Measurements from ENCODE around the gene DIS3.
A peak's percentile ranks its signal among the peaks of the same experiment; 100 is the strongest.
"Not testable (repeated sequence)": the region's sequence is repeated elsewhere in the genome, so short reads cannot be mapped to it uniquely, and the experiment has no call there.

DIS3 gene

DNA sequence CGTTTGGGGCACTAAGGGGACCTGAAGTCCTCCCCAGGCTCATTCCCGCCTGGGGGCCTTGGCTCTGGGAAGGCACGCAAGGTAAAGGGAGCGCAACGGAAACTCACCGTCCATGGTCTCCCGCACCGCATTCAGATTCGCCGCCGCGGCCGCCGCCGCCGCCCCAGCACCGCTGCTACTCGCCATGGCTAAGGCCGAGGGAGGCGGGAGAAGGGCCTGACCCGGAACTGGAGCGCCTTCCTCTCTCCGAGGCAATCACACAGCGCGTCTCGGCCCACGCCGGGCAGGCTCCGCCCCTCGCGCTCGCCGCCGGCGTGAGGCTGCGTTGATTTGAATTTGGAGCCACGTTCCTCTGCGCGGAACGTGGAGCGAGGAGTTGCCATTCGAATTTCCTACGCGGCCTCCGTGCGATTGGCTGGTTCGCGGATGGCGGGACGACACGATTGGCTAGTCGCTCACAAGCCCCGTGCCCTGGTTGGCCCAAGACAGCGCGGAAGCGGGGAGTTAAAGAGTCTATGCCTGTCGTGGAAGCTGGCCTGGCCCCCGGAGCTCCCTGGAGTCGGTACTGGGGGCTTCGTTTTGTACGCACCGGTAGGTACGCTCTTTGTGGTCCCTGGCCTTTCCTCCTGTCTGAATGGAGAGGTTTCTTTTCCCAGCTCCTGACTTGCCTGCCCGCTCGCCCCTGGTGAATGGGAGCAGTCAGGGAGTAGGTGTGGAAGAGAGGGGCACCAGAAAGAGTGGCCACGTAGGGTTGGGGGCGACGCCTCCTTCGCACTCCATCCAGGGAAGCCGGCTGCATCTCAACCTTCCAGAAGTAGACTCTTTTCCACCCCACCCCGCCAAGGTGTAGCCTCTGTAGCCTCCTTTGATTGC is 54.0 kb downstream of the DIS3 start, which contains the start of the genes BORA and MZT1:
BORA (plus strand) TSS at position 507 of the 873 bp plus-strand sequence. CDS start 1,018 bp downstream, outside the sequence.
MZT1 (minus strand) TSS at position 213 of the 873 bp plus-strand sequence; CDS start at position 186, 27 bp downstream.
- H3K27ac ChIP-seq, result peak within 1 kb of the TSS; percentile 8; the same call in 1 of the 2 replicates
- H3K9ac ChIP-seq (ENCODE audit: insufficient read length), result peak within 1 kb of the TSS; percentile 78
- peak within 1 kb of the TSS; percentile 80 for H3K4me3 ChIP-seq
- peaks cover 55% of the 10 kb centered on the region for H3K36me3 ChIP-seq (ENCODE audit: insufficient read depth, low read length)
- DNase-seq (ENCODE audit: low read depth, low spot score), result peak; percentile 96
- no peaks in the 10 kb centered on the region for H3K9me3 ChIP-seq (ENCODE audit: low read depth, low read length)
- TF ChIP-seq POLR2AphosphoS5 (IDR thresholded peaks at IDR 0.05; ENCODE audit: borderline replicate concordance, low read depth, low read length) (peak; percentile 79), FOXP2 (optimal IDR thresholded peaks at IDR 0.05; ENCODE audit: control extremely low read depth, extremely low read length, insufficient read depth) (peak; percentile 33), EZH2 (IDR thresholded peaks at IDR 0.05) (no peak)

DNA sequence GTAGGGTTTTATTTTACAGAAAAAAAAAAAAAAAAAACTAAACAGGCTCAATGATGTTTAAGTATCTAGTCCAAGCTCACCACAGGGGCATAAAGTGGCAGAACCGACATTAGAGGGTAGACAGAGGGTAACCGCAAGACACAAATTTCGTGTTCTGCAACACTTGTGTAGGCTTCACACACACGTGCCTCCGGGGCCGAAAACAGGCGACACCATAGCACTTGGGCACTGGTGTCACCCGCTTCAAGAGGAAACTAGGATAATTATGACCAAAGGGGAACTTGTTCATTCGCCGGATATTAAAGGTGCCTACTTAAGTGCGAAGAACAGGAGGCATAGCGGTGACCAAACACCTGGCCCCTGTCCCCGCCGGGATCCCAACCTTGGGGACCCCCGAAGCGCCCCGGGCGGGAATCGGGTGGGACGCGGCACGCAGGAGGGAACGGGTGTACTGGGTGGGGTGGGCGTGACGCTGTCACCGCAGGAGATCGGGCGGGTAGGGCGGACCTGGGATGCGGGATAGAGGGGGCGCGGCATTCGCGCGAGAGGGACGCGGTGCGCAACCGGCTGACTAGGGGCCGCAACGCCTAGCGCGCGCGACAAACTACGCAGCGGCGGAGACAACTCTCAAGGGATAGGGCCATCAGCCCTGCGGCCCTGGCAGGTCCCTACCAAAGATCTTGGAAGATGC is 54.8 kb downstream of the DIS3 start:
- Histone ChIP-seq H3K4me3 (peak overlapping the region; percentile 80), H3K27ac (peak overlapping the region; percentile 8; the same call in 1 of the 2 replicates), H3K9me3 (ENCODE audit: low read depth, low read length) (no peaks in the 10 kb centered on the region), H3K9ac (ENCODE audit: insufficient read length) (peak overlapping the region; percentile 75), H3K36me3 (ENCODE audit: insufficient read depth, low read length) (peaks cover 58% of the 10 kb centered on the region)
- DNase-seq (ENCODE audit: low read depth, low spot score), result no peak
- TF ChIP-seq POLR2AphosphoS5 (IDR thresholded peaks at IDR 0.05; ENCODE audit: borderline replicate concordance, low read depth, low read length), result no peak
- TF ChIP-seq EZH2 (IDR thresholded peaks at IDR 0.05), result no peak
- TF ChIP-seq FOXP2 (optimal IDR thresholded peaks at IDR 0.05; ENCODE audit: control extremely low read depth, extremely low read length, insufficient read depth), result no peak

DNA sequence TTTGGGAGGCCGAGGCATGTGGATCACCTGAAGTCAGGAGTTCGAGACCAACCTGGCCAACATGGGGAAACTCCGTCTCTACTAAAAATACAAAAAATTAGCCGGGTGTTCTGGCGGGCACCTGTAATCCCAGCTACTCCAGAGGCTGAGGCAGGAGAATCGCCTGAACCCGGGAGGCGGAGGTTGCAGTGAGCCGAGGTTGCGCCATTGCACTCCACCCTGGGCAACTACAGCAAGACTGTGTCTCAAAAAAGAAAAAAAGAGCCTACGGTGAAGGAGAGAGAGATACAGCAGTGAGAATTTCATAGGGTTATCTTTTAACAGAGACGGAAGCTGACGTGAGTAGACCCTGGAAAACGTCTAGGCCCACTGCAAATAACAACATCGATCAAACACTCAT is 55.5 kb downstream of the DIS3 start:
- H3K27ac ChIP-seq; DNase-seq (ENCODE audit: low read depth, low spot score); H3K9me3 ChIP-seq (ENCODE audit: low read depth, low read length): not testable (repeated sequence)
- peaks cover 58% of the 10 kb centered on the region for H3K36me3 ChIP-seq (ENCODE audit: insufficient read depth, low read length)
- peak overlapping the region; percentile 80 for H3K4me3 ChIP-seq
- H3K9ac ChIP-seq (ENCODE audit: insufficient read length), result peak overlapping the region; percentile 75

DNA sequence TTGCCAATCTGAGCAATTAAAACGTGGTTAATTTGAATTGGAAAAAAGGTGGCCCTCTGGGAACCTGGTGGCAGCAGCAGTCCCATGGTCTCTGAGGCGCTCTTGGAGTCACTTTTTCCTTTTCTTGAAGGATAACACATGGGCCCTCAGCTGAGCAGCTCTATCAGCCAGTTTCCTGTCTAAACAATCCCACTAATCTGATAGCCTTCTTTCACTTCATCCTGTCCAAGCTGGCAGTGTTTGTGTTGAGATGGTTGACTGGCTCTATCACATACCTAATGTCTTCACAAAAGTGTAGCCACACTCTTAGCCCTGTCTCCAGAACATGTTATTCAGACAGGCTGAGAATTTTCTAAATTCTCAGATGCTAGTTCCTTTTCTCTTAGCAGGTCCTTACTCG is 64.9 kb downstream of the DIS3 start:
- no peak for DNase-seq (ENCODE audit: low read depth, low spot score)
- H3K4me3 ChIP-seq, result no peak overlapping the region
- no peak overlapping the region for H3K27ac ChIP-seq
- H3K9me3 ChIP-seq (ENCODE audit: low read depth, low read length), result 0 out of 2 replicates have a peak, but pooled peaks cover 5% of the 10 kb centered on the region
- H3K9ac ChIP-seq (ENCODE audit: insufficient read length), result no peak overlapping the region
- TF ChIP-seq FOXP2 (optimal IDR thresholded peaks at IDR 0.05; ENCODE audit: control extremely low read depth, extremely low read length, insufficient read depth) (no peak), EZH2 (IDR thresholded peaks at IDR 0.05) (no peak), POLR2AphosphoS5 (IDR thresholded peaks at IDR 0.05; ENCODE audit: borderline replicate concordance, low read depth, low read length) (no peak)
- peaks cover 96% of the 10 kb centered on the region for H3K36me3 ChIP-seq (ENCODE audit: insufficient read depth, low read length)

Measured in SK-N-MC (cell line).